HEK293T (cell line): ENCODE measurements around the gene DYNC2I2.
A peak's percentile ranks its signal among the peaks of the same experiment; 100 is the strongest.
"Not testable (repeated sequence)": the region's sequence is repeated elsewhere in the genome, so short reads cannot be mapped to it uniquely, and the experiment has no call there.

Experiments used
- CTCF ChIA-PET: fragments of 350-600 bp; formaldehyde crosslinking; extraction: SDS; loops from one replicate; lab custom pipeline; 2021; ENCODE audit warnings: antibody characterized with exemption, inconsistent platforms; lab: Yijun Ruan, JAX
- POLR2A ChIA-PET: fragments of 350-600 bp; formaldehyde crosslinking; extraction: SDS; loops from one replicate; lab custom pipeline; 2020; ENCODE audit warnings: antibody characterized with exemption, inconsistent platforms; lab: Yijun Ruan, JAX
- DNase-seq: peaks from one replicate; pipeline ENCODE4 v3.0.0; 2012; ENCODE audit warnings: mixed read lengths; ENCODE audit errors: extremely low spot score
- ARNT ChIP-seq: fragments of 450-650 bp; IDR thresholded peaks from 2 replicates; pipeline ENCODE4 v1.6.1; 2017; ENCODE audit warnings: mild to moderate bottlenecking
- BHLHE40 ChIP-seq: fragments of 450-650 bp; IDR thresholded peaks from 2 replicates; pipeline ENCODE4 v1.6.1; 2016; ENCODE audit warnings: mild to moderate bottlenecking, moderate library complexity, borderline replicate concordance
- CTBP1 ChIP-seq: fragments of 450-650 bp; IDR thresholded peaks from 2 replicates; pipeline ENCODE4 v1.6.1; 2016; ENCODE audit warnings: borderline replicate concordance
- ELF4 ChIP-seq: fragments of 450-650 bp; IDR thresholded peaks from 2 replicates; pipeline ENCODE4 v1.6.1; 2017; ENCODE audit warnings: antibody characterized with exemption
- FOXA1 ChIP-seq: fragments of 450-650 bp; IDR thresholded peaks from 2 replicates; pipeline ENCODE4 v1.6.1; 2016; ENCODE audit warnings: mild to moderate bottlenecking
- FOXK2 ChIP-seq: fragments of 450-650 bp; IDR thresholded peaks from 2 replicates; pipeline ENCODE4 v1.6.1; 2016; ENCODE audit warnings: mild to moderate bottlenecking
- FOXM1 ChIP-seq: fragments of 450-650 bp; IDR thresholded peaks from 2 replicates; pipeline ENCODE4 v1.6.1; 2017; ENCODE audit warnings: mild to moderate bottlenecking, borderline replicate concordance
- HDGF ChIP-seq: fragments of 450-650 bp; IDR thresholded peaks from 2 replicates; pipeline ENCODE4 v1.6.1; 2017; ENCODE audit warnings: antibody characterized with exemption, borderline replicate concordance
- L3MBTL2 ChIP-seq: fragments of 450-650 bp; conservative IDR thresholded peaks from 2 replicates; pipeline ENCODE4 v1.6.1; 2016; ENCODE audit warnings: mild to moderate bottlenecking
- LEF1 ChIP-seq: fragments of 450-650 bp; IDR thresholded peaks from 2 replicates; pipeline ENCODE4 v1.6.1; 2017; ENCODE audit warnings: mild to moderate bottlenecking, borderline replicate concordance
- NFRKB ChIP-seq: fragments of 450-650 bp; IDR thresholded peaks from 2 replicates; pipeline ENCODE4 v1.6.1; 2016; ENCODE audit warnings: mild to moderate bottlenecking, moderate library complexity
- SP1 ChIP-seq: fragments of 450-650 bp; IDR thresholded peaks from 2 replicates; pipeline ENCODE4 v1.6.1; 2017
- SUZ12 ChIP-seq: fragments of 450-650 bp; IDR thresholded peaks from 2 replicates; pipeline ENCODE4 v1.6.1; 2016; ENCODE audit warnings: mild to moderate bottlenecking
- TARDBP ChIP-seq: fragments of 450-650 bp; IDR thresholded peaks from 2 replicates; pipeline ENCODE4 v1.6.1; 2016
- ZNF384 ChIP-seq: fragments of 450-650 bp; IDR thresholded peaks from 2 replicates; pipeline ENCODE4 v1.6.1; 2016
- TF ChIP-seq, protein P1 (sequence below): fragments of 450-650 bp; IDR thresholded peaks from 2 replicates; pipeline ENCODE4 v1.6.1; 2016

Gene DYNC2I2

DNA sequence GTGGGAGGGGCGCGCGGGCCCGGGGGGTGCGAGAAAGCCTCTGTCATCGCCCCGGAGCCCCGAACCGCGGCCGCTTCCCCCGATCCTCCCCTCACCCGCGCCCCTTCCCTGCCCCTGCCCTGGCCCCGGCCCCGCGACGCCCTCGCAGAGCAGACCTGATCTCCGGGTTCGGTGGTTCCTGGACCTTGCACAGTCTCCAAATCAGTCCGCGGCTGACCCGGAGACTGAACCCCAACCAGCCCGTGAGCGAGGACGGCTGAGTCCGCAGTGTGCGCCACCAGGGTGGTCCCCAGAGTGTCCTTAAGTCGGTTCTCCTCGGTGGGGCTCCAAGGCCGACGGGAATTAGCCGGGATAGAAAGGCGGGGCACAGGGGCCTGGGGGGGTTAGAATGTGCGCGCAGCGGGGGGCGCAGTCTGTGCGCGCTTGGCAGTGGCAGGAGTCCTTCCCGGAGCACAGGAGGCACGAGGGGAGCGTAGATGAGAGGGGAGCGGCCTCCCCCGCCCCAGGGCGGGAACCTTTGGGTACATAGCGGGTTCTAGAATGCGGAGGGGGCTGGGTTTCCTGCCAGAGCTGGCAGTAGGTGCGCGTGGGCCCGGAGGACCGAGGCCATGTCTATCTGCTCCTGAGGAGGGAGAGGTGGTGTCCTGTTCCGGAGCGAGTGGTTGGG lies 46.4 kb upstream of the DYNC2I2 start:
- ChIA-PET POLR2A (interaction anchor here (1.1 to 1.5 kb wide), 3 partner anchors 14 to 21 kb away, joined by 3 to 5 read pairs (median 3); partner anchors contain the start of genes SET and ZDHHC12), CTCF (interaction anchor here (0.6 to 1.5 kb wide), 2 partner anchors 14 to 21 kb away, joined by 3 to 4 read pairs; partner anchors contain the start of gene ZDHHC12)
- DNase-seq: peak; percentile 58
- TF ChIP-seq L3MBTL2 (peak; percentile 68), FOXK2 (no peak)

DNA sequence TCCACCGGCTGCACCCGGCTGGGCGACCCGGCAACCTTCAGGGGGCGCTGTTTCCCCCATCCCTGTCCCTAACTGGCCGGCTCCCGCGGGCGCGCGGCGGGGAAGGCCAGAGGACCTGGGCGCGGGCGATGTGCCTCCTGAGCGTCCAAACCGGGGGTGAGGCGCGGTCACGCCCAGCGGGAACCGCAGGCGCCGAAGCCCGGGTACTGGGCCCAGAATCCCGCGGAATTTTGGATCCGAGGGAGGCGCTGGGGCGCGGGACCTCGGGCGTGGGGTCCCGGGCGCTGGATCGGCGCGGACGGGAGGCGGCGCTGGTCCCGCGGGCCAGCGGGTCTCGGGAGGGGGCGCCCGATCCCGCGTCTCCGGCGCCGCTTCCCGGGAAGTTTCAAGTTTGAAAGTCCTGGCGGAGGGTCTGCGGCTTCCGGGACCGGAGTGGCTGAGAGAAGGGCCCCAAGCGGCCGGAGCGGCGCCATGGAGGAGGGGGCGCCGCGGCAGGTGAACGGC lies 45.9 kb upstream of the DYNC2I2 start, which contains the start of gene PKN3:
Gene PKN3 (plus strand): TSS at position 59 of the 504 bp plus-strand sequence. CDS start 413 bp downstream, at position 472.
- CTCF ChIA-PET: interaction anchor here (0.6 to 1.0 kb wide), 9 partner anchors 9 to 172 kb away, joined by 3 to 9 read pairs (median 4); partner anchors contain the start of genes ENDOG, SET and ZDHHC12
- DNase-seq: peak; percentile 94
- POLR2A ChIA-PET: interaction anchor here (1.0 kb wide), 3 partner anchors 18 to 45 kb away, joined by 4 read pairs; partner anchors contain the start of gene ZDHHC12
- TF ChIP-seq, protein P1, sequence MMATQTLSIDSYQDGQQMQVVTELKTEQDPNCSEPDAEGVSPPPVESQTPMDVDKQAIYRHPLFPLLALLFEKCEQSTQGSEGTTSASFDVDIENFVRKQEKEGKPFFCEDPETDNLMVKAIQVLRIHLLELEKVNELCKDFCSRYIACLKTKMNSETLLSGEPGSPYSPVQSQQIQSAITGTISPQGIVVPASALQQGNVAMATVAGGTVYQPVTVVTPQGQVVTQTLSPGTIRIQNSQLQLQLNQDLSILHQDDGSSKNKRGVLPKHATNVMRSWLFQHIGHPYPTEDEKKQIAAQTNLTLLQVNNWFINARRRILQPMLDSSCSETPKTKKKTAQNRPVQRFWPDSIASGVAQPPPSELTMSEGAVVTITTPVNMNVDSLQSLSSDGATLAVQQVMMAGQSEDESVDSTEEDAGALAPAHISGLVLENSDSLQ: no peak
- no peak for TF ChIP-seq SUZ12
- no peak for TF ChIP-seq TARDBP
- TF ChIP-seq CTBP1: no peak
- no peak for TF ChIP-seq ELF4
- TF ChIP-seq BHLHE40: no peak
- TF ChIP-seq SP1: no peak
- no peak for TF ChIP-seq HDGF
- no peak; the same call in 1 of the 2 replicates for TF ChIP-seq ARNT
- TF ChIP-seq FOXA1: no peak
- no peak for TF ChIP-seq FOXK2
- no peak for TF ChIP-seq NFRKB

DNA sequence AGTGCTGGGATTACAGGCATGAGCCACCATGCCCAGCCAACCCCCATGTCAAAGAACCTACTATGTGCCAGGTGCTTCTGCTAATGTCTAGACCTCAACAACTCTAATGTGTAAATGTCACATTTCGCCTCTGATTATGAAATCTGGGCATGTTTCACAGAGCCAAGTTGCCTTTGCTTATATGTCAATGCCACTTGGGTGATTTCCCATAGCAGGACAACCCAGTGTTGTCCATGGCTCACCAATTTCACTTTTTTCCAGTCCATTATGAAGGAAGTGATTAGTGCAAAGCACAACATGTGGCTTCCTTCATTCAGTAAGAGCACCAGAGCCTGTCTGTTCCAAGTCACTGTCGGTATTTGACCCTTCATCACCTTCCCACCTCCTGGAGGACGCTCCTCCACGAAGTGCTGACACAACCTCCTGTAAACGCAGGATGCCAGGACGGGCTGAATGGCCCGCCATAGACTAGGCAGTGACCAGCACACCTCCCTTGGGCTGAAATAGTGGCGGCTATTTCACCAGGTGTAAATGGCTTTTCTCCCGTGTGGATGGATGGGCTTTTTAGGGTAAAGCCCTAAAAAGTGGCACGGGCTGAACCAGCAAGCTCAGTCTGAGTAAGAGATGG lies 44.7 kb upstream of the DYNC2I2 start:
- POLR2A ChIA-PET: no interaction called here
- CTCF ChIA-PET: interaction anchor here (0.9 kb wide), 1 partner anchor 16 kb away, joined by 3 read pairs; no protein-coding TSS in a partner anchor
- TF ChIP-seq L3MBTL2 (no peak), FOXK2 (no peak), SUZ12 (no peak), NFRKB (no peak), FOXM1 (no peak), ARNT (no peak), SP1 (no peak), LEF1 (no peak), ZNF384 (no peak), CTBP1 (no peak), ELF4 (no peak), BHLHE40 (no peak), TARDBP (no peak), FOXA1 (no peak), HDGF (no peak)
- TF ChIP-seq, protein P1: no peak
- no peak for DNase-seq

DNA sequence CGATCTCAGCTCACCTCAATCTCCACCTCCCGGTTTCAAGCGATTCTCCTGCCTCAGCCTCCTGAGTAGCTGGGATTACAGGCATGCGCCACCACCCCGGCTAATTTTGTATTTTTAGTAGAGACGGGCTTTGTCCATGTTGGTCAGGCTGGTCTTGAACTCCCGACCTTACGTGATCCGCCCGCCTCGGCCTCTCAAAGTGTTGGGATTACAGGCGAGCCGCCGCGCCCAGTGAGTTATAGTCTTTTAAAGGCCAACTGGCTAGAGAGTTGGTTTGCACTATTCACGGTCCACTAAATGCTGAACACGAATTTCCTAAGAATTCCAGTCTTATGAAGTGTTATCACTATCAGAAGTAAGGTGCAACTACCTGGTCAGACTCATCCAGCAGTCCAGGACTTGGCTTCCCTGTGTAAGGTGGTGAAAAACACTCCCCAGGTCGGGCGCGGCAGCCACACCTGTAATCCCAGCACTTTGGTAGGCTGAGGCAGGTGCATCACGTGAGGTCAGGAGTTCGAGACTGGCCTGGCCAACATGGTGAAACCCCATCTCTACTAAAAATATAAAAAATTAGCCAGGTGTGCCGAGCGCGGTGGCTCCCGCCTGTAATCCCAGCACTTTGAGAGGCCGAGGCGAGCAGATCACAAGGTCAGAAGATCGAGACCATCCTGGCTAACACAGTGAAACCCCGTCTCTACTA lies 42.6 kb upstream of the DYNC2I2 start:
- ChIA-PET POLR2A (interaction anchor here (1.5 kb wide), 1 partner anchor 15 kb away, joined by 9 read pairs; no protein-coding TSS in a partner anchor), CTCF (interaction anchor here (1.0 kb wide), 1 partner anchor 72 kb away, joined by 3 read pairs; the partner anchor contains the start of gene ZER1)
- not testable (repeated sequence) for DNase-seq

DNA sequence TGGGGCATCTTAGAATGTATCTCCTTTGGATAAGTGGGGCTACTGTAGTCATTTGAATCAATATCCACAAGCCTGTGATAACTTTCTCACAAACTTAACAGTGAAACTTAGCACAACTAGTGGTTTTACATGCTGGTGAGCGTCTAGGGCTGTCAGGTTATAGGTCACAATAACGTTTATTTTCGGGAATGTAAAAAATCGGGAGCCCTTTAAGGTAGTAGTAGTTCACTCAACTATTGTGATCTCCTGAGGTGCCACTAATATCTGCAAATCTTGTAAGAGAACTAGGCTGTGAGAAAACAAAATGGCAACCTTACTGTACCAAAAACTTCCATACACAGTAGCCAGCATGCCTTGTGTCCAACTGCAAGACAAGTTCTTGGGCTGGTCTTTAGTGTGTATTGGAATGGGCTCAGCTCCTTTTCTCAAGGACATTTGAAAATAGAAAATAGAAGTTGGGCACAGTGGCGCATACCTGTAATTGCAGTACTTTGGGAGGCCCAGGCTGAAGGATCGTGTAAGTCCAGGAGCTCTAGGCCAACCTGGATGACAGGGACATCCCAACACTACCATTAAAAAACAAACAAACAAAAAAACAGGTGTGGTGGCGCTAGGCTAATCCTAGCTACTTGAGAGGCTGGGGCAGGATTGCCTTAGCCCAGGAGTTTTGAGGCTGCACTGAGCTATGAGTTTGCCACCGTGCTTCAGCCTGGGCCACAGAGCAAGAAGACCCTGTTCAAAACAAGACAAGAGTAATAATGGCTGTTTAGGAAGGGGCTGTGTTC lies 40.5 kb upstream of the DYNC2I2 start:
- CTCF ChIA-PET: interaction anchor here (1.7 kb wide), 1 partner anchor 12 kb away, joined by 4 read pairs; no protein-coding TSS in a partner anchor
- POLR2A ChIA-PET: interaction anchor here (0.8 to 1.2 kb wide), 3 partner anchors 8 to 339 kb away, joined by 3 to 5 read pairs (median 5); partner anchors contain the start of genes MIGA2 and SET
- DNase-seq: no peak
- TF ChIP-seq ARNT: no peak

DNA sequence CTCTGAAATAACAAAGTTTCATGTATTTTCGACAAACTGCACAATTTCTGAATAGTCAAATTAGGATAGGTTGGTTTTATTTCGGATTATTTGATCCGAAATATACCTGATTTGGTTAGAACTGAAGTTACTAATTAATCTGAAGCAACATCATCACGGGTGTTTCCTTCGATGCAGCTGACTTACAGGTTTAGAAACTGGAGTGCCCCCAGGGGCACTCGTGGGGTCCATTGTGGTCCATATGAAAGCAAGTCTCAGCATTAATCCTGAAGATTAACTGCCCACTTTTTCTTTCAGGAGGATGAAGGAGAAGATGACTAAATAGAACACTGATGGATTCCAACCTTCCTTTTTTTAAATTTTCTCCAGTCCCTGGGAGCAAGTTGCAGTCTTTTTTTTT lies 37.7 kb upstream of the DYNC2I2 start:
- POLR2A ChIA-PET: no interaction called here

DNA sequence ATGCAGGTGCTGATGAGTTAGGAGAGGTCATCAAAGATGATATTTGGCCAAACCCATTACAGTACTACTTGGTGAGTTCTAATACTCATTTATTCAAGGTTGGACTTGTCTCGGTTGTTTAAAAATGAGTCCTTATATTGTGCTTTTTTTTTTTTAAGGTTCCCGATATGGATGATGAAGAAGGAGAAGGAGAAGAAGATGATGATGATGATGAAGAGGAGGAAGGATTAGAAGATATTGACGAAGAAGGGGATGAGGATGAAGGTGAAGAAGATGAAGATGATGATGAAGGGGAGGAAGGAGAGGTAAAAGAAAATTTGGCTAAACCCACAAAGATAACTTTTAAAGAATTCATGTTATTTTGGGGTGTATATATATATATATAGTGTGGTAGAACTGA lies 37.1 kb upstream of the DYNC2I2 start:
- ChIA-PET CTCF (interaction anchor here (1.4 kb wide), 1 partner anchor 8 kb away, joined by 5 read pairs; the partner anchor contains the start of gene PKN3), POLR2A (interaction anchor here (1.9 kb wide), 1 partner anchor 9 kb away, joined by 9 read pairs; no protein-coding TSS in a partner anchor)
- DNase-seq: not testable (repeated sequence)

More for the DNA sequence above, 37.7 kb upstream of the DYNC2I2 start:
- CTCF ChIA-PET: no interaction called here
- TF ChIP-seq CTBP1: no peak
- TF ChIP-seq SUZ12: no peak
- no peak for TF ChIP-seq LEF1
- TF ChIP-seq, protein P1: no peak
- no peak for TF ChIP-seq BHLHE40
- no peak for TF ChIP-seq NFRKB
- DNase-seq: no peak
